Neuronal stem cell (in vitro differentiated cells): ENCODE results near the gene PLXNB2.
A peak's percentile ranks its signal among the peaks of the same experiment; 100 is the strongest.

Experiments
- DNase-seq: peaks from one replicate; pipeline ENCODE4 v3.0.0-alpha.2; 2013; ENCODE audit warnings: low spot score
- H2AFZ ChIP-seq: one replicate; pipeline ENCODE4 v1.6.1; 2013; ENCODE audit warnings: mild to moderate bottlenecking, low read length, inconsistent platforms
- H2AK5ac ChIP-seq: 2 replicates; pipeline ENCODE4 v1.6.1; 2013; ENCODE audit warnings: low read depth, mild to moderate bottlenecking, inconsistent platforms, low read length, moderate library complexity, mixed read lengths
- H2BK120ac ChIP-seq: 2 replicates; pipeline ENCODE4 v1.6.1; 2013; ENCODE audit warnings: low read depth, mild to moderate bottlenecking, inconsistent platforms, low read length, moderate library complexity, mixed read lengths
- H2BK12ac ChIP-seq: one replicate; pipeline ENCODE4 v1.6.1; 2013; ENCODE audit warnings: low read length, inconsistent platforms
- H2BK15ac ChIP-seq: 2 replicates; pipeline ENCODE4 v1.6.1; 2013; ENCODE audit warnings: mild to moderate bottlenecking, low read length, inconsistent platforms, mixed read lengths
- H2BK5ac ChIP-seq: one replicate; pipeline ENCODE4 v1.6.1; 2013; ENCODE audit warnings: inconsistent platforms, mild to moderate bottlenecking, low read length, moderate library complexity
- H3K14ac ChIP-seq: one replicate; pipeline ENCODE4 v1.6.1; 2013; ENCODE audit warnings: low read length, inconsistent platforms
- H3K18ac ChIP-seq: 2 replicates; pipeline ENCODE4 v1.6.1; 2013; ENCODE audit warnings: low read length, inconsistent platforms
- H3K23ac ChIP-seq: 2 replicates; pipeline ENCODE4 v1.6.1; 2013; ENCODE audit warnings: low read depth, mild to moderate bottlenecking, mixed read lengths, low read length, inconsistent platforms; ENCODE audit not compliant: poor library complexity
- H3K27ac ChIP-seq: replicated peaks from 3 replicates; pipeline ENCODE4 v1.5.1; 2013; ENCODE audit warnings: low read length, inconsistent platforms
- H3K27me3 ChIP-seq, 3 experiments: 2 replicates each; pipeline ENCODE4 v1.6.1; 2013; ENCODE audit warnings: low read length in 3 of 3, mild to moderate bottlenecking in 2 of 3, inconsistent platforms in 1 of 3, low read depth in 1 of 3, mixed read lengths in 1 of 3, moderate library complexity in 1 of 3; ENCODE audit not compliant: control insufficient read depth in 3 of 3, insufficient read depth in 3 of 3
- H3K36me3 ChIP-seq, 2 donors: replicated peaks in 1 of 2; 2 replicates each; pipeline ENCODE4 v1.6.1; 2013; ENCODE audit warnings: low read length in 2 of 2; ENCODE audit not compliant: control insufficient read depth in 2 of 2, insufficient read depth in 2 of 2
- H3K4ac ChIP-seq: 2 replicates; pipeline ENCODE4 v1.6.1; 2013; ENCODE audit warnings: inconsistent platforms, mild to moderate bottlenecking, low read length, moderate library complexity
- H3K4me1 ChIP-seq, 2 donors: 1 replicate in 1 of 2; 2 replicates in 1 of 2; pipeline ENCODE4 v1.6.1; 2013; ENCODE audit warnings: low read length in 2 of 2, low read depth in 1 of 2; ENCODE audit not compliant: control insufficient read depth in 2 of 2, insufficient read depth in 1 of 2
- H3K4me2 ChIP-seq: one replicate; pipeline ENCODE4 v1.6.1; 2013; ENCODE audit warnings: mild to moderate bottlenecking, low read length, inconsistent platforms; ENCODE audit not compliant: insufficient read depth, poor library complexity, severe bottlenecking
- H3K4me3 ChIP-seq, 2 donors: 2 replicates each; pipeline ENCODE4 v1.5.1; 2013; ENCODE audit warnings: low read length in 2 of 2, mild to moderate bottlenecking in 2 of 2, inconsistent platforms in 1 of 2, moderate library complexity in 1 of 2
- H3K79me1 ChIP-seq: one replicate; pipeline ENCODE4 v1.6.1; 2013; ENCODE audit warnings: low read depth, mild to moderate bottlenecking, inconsistent platforms, low read length, moderate library complexity
- H3K9ac ChIP-seq: one replicate; pipeline ENCODE4 v1.6.1; 2013; ENCODE audit warnings: mild to moderate bottlenecking, low read depth, low read length, inconsistent platforms; ENCODE audit not compliant: poor library complexity
- H3K9me3 ChIP-seq, 2 donors: replicated peaks in 1 of 2; 2 replicates each; pipeline versions ENCODE3 to v1.6.1; 2013; ENCODE audit warnings: low read length in 2 of 2, mild to moderate bottlenecking in 2 of 2, inconsistent platforms in 1 of 2, low read depth in 1 of 2, mixed read lengths in 1 of 2, moderate library complexity in 1 of 2; ENCODE audit not compliant: control insufficient read depth in 2 of 2, insufficient read depth in 1 of 2
- H4K8ac ChIP-seq: one replicate; pipeline ENCODE4 v1.6.1; 2013; ENCODE audit warnings: low read depth, mild to moderate bottlenecking, inconsistent platforms, low read length, moderate library complexity
- H4K91ac ChIP-seq: one replicate; pipeline ENCODE4 v1.6.1; 2013; ENCODE audit warnings: low read length, low read depth, mild to moderate bottlenecking, inconsistent platforms; ENCODE audit not compliant: poor library complexity
- WGBS, 2 donors: extraction: QIAGEN DNeasy Blood & Tissue Kit; methylation state at CpG; one replicate each; pipeline ENCODE4 v1.1.7; 2013; ENCODE audit warnings: missing lambda C conversion rate in 2 of 2, mixed read lengths in 1 of 2; ENCODE audit not compliant: insufficient read length in 2 of 2, insufficient replicate concordance in 1 of 2; ENCODE audit errors: extremely low coverage in 2 of 2; 5-methylcytosine and 5-hydroxymethylcytosine counted together

The PLXNB2 gene

GRCh38 chr22:50269970-50270665, 37.3 kb downstream of the PLXNB2 start, which contains the start of gene MAPK11:
TSS of gene MAPK11 (minus strand) at chr22:50270380. CDS start at chr22:50270292, 88 bp downstream.
- Histone ChIP-seq H2BK120ac (peak within 1 kb of the TSS; percentile 63), H3K27ac (peak within 1 kb of the TSS; percentile 93), H3K4me1 (peaks cover 26 to 27% of the 10 kb centered on the region in 2 donors), H2BK15ac (peak within 1 kb of the TSS; percentile 92), H4K8ac (no peak within 1 kb of the TSS), H3K9ac (no peak within 1 kb of the TSS), H3K14ac (no peak within 1 kb of the TSS), H2AK5ac (peak within 1 kb of the TSS; percentile 98), H2AFZ (peak within 1 kb of the TSS; percentile 86), H3K79me1 (peaks cover under 1% of the 10 kb centered on the region), H2BK12ac (peak within 1 kb of the TSS; percentile 77), H2BK5ac (peak within 1 kb of the TSS; percentile 87), H3K23ac (peak within 1 kb of the TSS; percentile 67), H4K91ac (no peak within 1 kb of the TSS), H3K9me3 (peaks cover 4 to 6% of the 10 kb centered on the region in 2 donors), H3K4ac (no peak within 1 kb of the TSS), H3K27me3 (peaks cover 0 to 9% (median 0%) of the 10 kb centered on the region in 3 experiments), H3K4me3 (peak within 1 kb of the TSS; percentile 67 to 71), H3K36me3 (peaks cover 3 to 21% of the 10 kb centered on the region in 2 donors), H3K4me2 (peak within 1 kb of the TSS; percentile 83), H3K18ac (peak within 1 kb of the TSS; percentile 94)
- DNase-seq: peak; percentile 26
- whole genome bisulfite sequencing, 2 donors: no CpG with 5 or more reads among the region's 92 CpGs

- peak overlapping the region; percentile 13 for H2BK15ac ChIP-seq
- peaks cover 25 to 26% of the 10 kb centered on the region in 2 donors for H3K4me1 ChIP-seq
- peaks cover 0 to 9% (median 0%) of the 10 kb centered on the region in 3 experiments for H3K27me3 ChIP-seq
- DNase-seq: no peak
- H2AFZ ChIP-seq: peak overlapping the region; percentile 86
- H2BK120ac ChIP-seq: no peak overlapping the region
- no peak overlapping the region for H4K8ac ChIP-seq
- H3K4me3 ChIP-seq: peak overlapping the region; percentile 67 to 71
- H3K9me3 ChIP-seq: peaks cover 4 to 6% of the 10 kb centered on the region in 2 donors
- H2BK12ac ChIP-seq: peak overlapping the region; percentile 77
- H3K36me3 ChIP-seq: peaks cover 0 to 19% of the 10 kb centered on the region in 2 donors
- no peak overlapping the region for H3K4ac ChIP-seq
- no peak overlapping the region for H4K91ac ChIP-seq
- H3K9ac ChIP-seq: no peak overlapping the region
- H3K18ac ChIP-seq: peak overlapping the region; percentile 85
- H3K4me2 ChIP-seq: peak overlapping the region; percentile 69
- peak overlapping the region; percentile 59 for H3K23ac ChIP-seq
- H3K79me1 ChIP-seq: no peaks in the 10 kb centered on the region
- no peak overlapping the region for H2BK5ac ChIP-seq
- H3K14ac ChIP-seq: no peak overlapping the region
- H3K27ac ChIP-seq: no peak overlapping the region
- WGBS, 2 donors: no CpG with 5 or more reads among the region's 18 CpGs
- peak overlapping the region; percentile 98 for H2AK5ac ChIP-seq
Observed at GRCh38 chr22:50269573-50269969, 37.9 kb downstream of the PLXNB2 start.

GRCh38 chr22:50268655-50269113, 38.8 kb downstream of the PLXNB2 start:
- H2BK120ac ChIP-seq: no peak overlapping the region
- H3K4me1 ChIP-seq: peaks cover 21 to 24% of the 10 kb centered on the region in 2 donors
- peaks cover 0 to 9% (median 0%) of the 10 kb centered on the region in 3 experiments for H3K27me3 ChIP-seq
- H2AK5ac ChIP-seq: peak overlapping the region; percentile 10
- no peak overlapping the region for H3K9ac ChIP-seq
- H3K14ac ChIP-seq: peak overlapping the region; percentile 56
- H4K91ac ChIP-seq: no peak overlapping the region
- no peak overlapping the region for H2AFZ ChIP-seq
- peak overlapping the region; percentile 13 for H2BK15ac ChIP-seq
- H3K79me1 ChIP-seq: no peaks in the 10 kb centered on the region
- no peak overlapping the region for H3K4ac ChIP-seq
- no peak overlapping the region for H3K4me2 ChIP-seq
- no peak overlapping the region for H4K8ac ChIP-seq
- peak overlapping the region in 1 of 2 donors; percentile 67 for H3K4me3 ChIP-seq
- no peak overlapping the region for H2BK5ac ChIP-seq
- H3K9me3 ChIP-seq: peaks cover 4 to 6% of the 10 kb centered on the region in 2 donors
- H3K36me3 ChIP-seq: peaks cover 0 to 18% of the 10 kb centered on the region in 2 donors
- peak overlapping the region; percentile 33 for H2BK12ac ChIP-seq
- no peak for DNase-seq
- peak overlapping the region; percentile 11 for H3K18ac ChIP-seq
- no peak overlapping the region for H3K23ac ChIP-seq
- no peak overlapping the region for H3K27ac ChIP-seq
- whole genome bisulfite sequencing, 2 donors: no CpG with 5 or more reads among the region's 9 CpGs
